Caco-2 (cell line): Measurements from ENCODE around the gene GJA5. TPM values are rescaled to one million over a fixed set of nuclear protein-coding genes. Genes with fewer than 3 reads are reported as not detected.

Experiments
- BruUV-seq: library from RNA; stranded (reverse); fragments of 400-500 nt; replicated peaks from 2 replicates; lab custom pipeline; 2021; lab: Mats Ljungman, UMichigan
- CTCF ChIA-PET: fragments of 300-600 bp; sonication (Branson Sonifier 250); formaldehyde crosslinking; loops from one replicate; lab custom pipeline; 2022; ENCODE audit warnings: antibody characterized with exemption; lab: Charles Lee
- POLR2A ChIA-PET: fragments of 300-600 bp; sonication (Branson Sonifier 250); formaldehyde crosslinking; loops from one replicate; lab custom pipeline; 2022; ENCODE audit warnings: antibody characterized with exemption; lab: Charles Lee
- DNase-seq, 2 experiments: peaks; one replicate each; pipeline versions ENCODE4 v3.0.0 to v3.0.0-alpha.2; 2020 to 2022
- H3K27me3 ChIP-seq: replicated peaks from 2 replicates; pipeline ENCODE4 v1.6.0; 2011; ENCODE audit warnings: low read length; ENCODE audit not compliant: control insufficient read depth, insufficient read depth
- H3K36me3 ChIP-seq: 2 replicates; pipeline ENCODE4 v1.5.1; 2011; ENCODE audit warnings: low read length; ENCODE audit not compliant: control insufficient read depth, insufficient read depth
- H3K4me1 ChIP-seq: fragments of 250-450 bp; sonication (Bioruptor Pico); 2 replicates; pipeline ENCODE4 v1.5.1; 2020; ENCODE audit warnings: mild to moderate bottlenecking
- H3K4me3 ChIP-seq: 2 replicates; pipeline ENCODE4 v1.5.1; 2011; ENCODE audit warnings: low read depth, mild to moderate bottlenecking, control low read depth, low read length
- H3K9me3 ChIP-seq: fragments of 250-450 bp; sonication (Bioruptor Pico); 2 replicates; pipeline ENCODE4 v1.5.1; 2020; ENCODE audit warnings: mild to moderate bottlenecking, moderate library complexity
- H3K27ac Mint-ChIP-seq: one replicate; pipeline ENCODE4 v1.8.0; 2022; ENCODE audit warnings: mixed read lengths; ENCODE audit not compliant: unreplicated experiment
- H3K27me3 Mint-ChIP-seq: one replicate; pipeline ENCODE4 v1.8.0; 2022; ENCODE audit warnings: mixed read lengths; ENCODE audit not compliant: insufficient read depth, unreplicated experiment
- H3K36me3 Mint-ChIP-seq: one replicate; pipeline ENCODE4 v1.8.0; 2022; ENCODE audit warnings: mild to moderate bottlenecking, mixed read lengths; ENCODE audit not compliant: insufficient read depth, unreplicated experiment
- H3K4me1 Mint-ChIP-seq: one replicate; pipeline ENCODE4 v1.8.0; 2022; ENCODE audit warnings: low read depth, mixed read lengths; ENCODE audit not compliant: unreplicated experiment
- H3K4me3 Mint-ChIP-seq: one replicate; pipeline ENCODE4 v1.8.0; 2022; ENCODE audit warnings: mild to moderate bottlenecking, moderate library complexity, mixed read lengths; ENCODE audit not compliant: unreplicated experiment
- H3K9me3 Mint-ChIP-seq: one replicate; pipeline ENCODE4 v1.8.0; 2022; ENCODE audit warnings: mixed read lengths; ENCODE audit not compliant: unreplicated experiment
- CTCF ChIP-seq, 2 experiments: fragments of 200-600 bp in 1 of 2; IDR thresholded peaks; 1 replicate in 1 of 2; 2 replicates in 1 of 2; pipeline versions ENCODE4 v1.5.1 to v1.8.0; 2011 to 2022; ENCODE audit warnings: antibody characterized with exemption in 1 of 2, control low read depth in 1 of 2, inconsistent platforms in 1 of 2, low read depth in 1 of 2, low read length in 1 of 2, mild to moderate bottlenecking in 1 of 2, moderate library complexity in 1 of 2; ENCODE audit not compliant: insufficient read depth in 1 of 2, severe bottlenecking in 1 of 2, unreplicated experiment in 1 of 2
- intact Hi-C: fragments of 100-400 bp; cut with micrococcal nuclease; formaldehyde crosslinking; loops from one replicate; pipeline ENCODE4 v1.10.0; 2022; ENCODE audit not compliant: unreplicated experiment
- total RNA-seq: library from RNA; stranded (reverse); gene quantifications from 2 replicates; pipeline ENCODE4 v1.2.3, GENCODE V29; 2022

The GJA5 gene
- total RNA-seq, 1 experiment from 2014 or later, result 0.75 TPM

- Histone ChIP-seq H3K9me3 (no peaks in the 10 kb centered on the region), H3K4me3 (no peak overlapping the region), H3K4me1 (no peaks in the 10 kb centered on the region), H3K36me3 (no peaks in the 10 kb centered on the region), H3K27me3 (no peaks in the 10 kb centered on the region)
- Mint-ChIP-seq H3K9me3 (no peaks in the 10 kb centered on the region), H3K4me3 (no peak overlapping the region), H3K36me3 (no peaks in the 10 kb centered on the region), H3K27ac (no peak overlapping the region), H3K27me3 (no peaks in the 10 kb centered on the region), H3K4me1 (no peaks in the 10 kb centered on the region)
- intact Hi-C loops, result no loop called here
- no TSS peak for BruUV-seq
- no peak for TF ChIP-seq CTCF (IDR thresholded peaks at IDR 0.05; ENCODE audit: insufficient read depth in 1 of 2, low read depth in 1 of 2, low read length in 1 of 2, severe bottlenecking in 1 of 2, unreplicated experiment in 1 of 2)
- no peak for DNase-seq
- ChIA-PET POLR2A (no interaction called here), CTCF (no interaction called here)
These were observed 27.4 kb upstream of the GJA5 start for GRCh38 chr1:147787765-147788164.

GRCh38 chr1:147786536-147786935 lies 26.1 kb upstream of the GJA5 start:
- Mint-ChIP-seq H3K4me1 (no peaks in the 10 kb centered on the region), H3K9me3 (no peaks in the 10 kb centered on the region), H3K4me3 (no peak overlapping the region), H3K27ac (no peak overlapping the region), H3K27me3 (no peaks in the 10 kb centered on the region), H3K36me3 (no peaks in the 10 kb centered on the region)
- H3K36me3 ChIP-seq, result no peaks in the 10 kb centered on the region
- intact Hi-C loops, result no loop called here
- no TSS peak for BruUV-seq
- no peak for DNase-seq
- H3K4me1 ChIP-seq, result no peaks in the 10 kb centered on the region
- POLR2A ChIA-PET, result no interaction called here
- no peak overlapping the region for H3K4me3 ChIP-seq
- no peaks in the 10 kb centered on the region for H3K27me3 ChIP-seq
- no peak for TF ChIP-seq CTCF (IDR thresholded peaks at IDR 0.05; ENCODE audit: insufficient read depth in 1 of 2, low read depth in 1 of 2, low read length in 1 of 2, severe bottlenecking in 1 of 2, unreplicated experiment in 1 of 2)
- no peaks in the 10 kb centered on the region for H3K9me3 ChIP-seq
- CTCF ChIA-PET, result no interaction called here

GRCh38 chr1:147785794-147786506 lies 25.5 kb upstream of the GJA5 start:
- no peaks in the 10 kb centered on the region for H3K9me3 Mint-ChIP-seq
- Histone ChIP-seq H3K9me3 (no peaks in the 10 kb centered on the region), H3K4me1 (no peaks in the 10 kb centered on the region), H3K4me3 (no peak overlapping the region), H3K27me3 (no peaks in the 10 kb centered on the region), H3K36me3 (no peaks in the 10 kb centered on the region)
- BruUV-seq, result no TSS peak
- H3K27me3 Mint-ChIP-seq, result no peaks in the 10 kb centered on the region
- no peak for TF ChIP-seq CTCF (IDR thresholded peaks at IDR 0.05; ENCODE audit: insufficient read depth in 1 of 2, low read depth in 1 of 2, low read length in 1 of 2, severe bottlenecking in 1 of 2, unreplicated experiment in 1 of 2)
- no peak overlapping the region for H3K4me3 Mint-ChIP-seq
- intact Hi-C loops, result no loop called here
- H3K36me3 Mint-ChIP-seq, result no peaks in the 10 kb centered on the region
- POLR2A ChIA-PET, result no interaction called here
- no peak for DNase-seq
- no peak overlapping the region for H3K27ac Mint-ChIP-seq
- CTCF ChIA-PET, result no interaction called here
- no peaks in the 10 kb centered on the region for H3K4me1 Mint-ChIP-seq
